K562 (cell line): ENCODE data around the gene IRGQ. TPM values are rescaled to one million over a fixed set of nuclear protein-coding genes. Genes with fewer than 3 reads are reported as not detected.

ENCODE experiments used
- CEBPB ChIP-seq: fragments of 450-650 bp; IDR thresholded peaks from 2 replicates; pipeline ENCODE4 v1.6.1; 2016; ENCODE audit warnings: missing genetic modification characterization, missing compliant biosample characterization
- E2F4 ChIP-seq: sonication (generic); formaldehyde crosslinking; IDR thresholded peaks from 2 replicates; pipeline ENCODE4 v1.8.0; 2022; ENCODE audit warnings: mild to moderate bottlenecking, low read depth, missing genetic modification reagents
- GTF2E2 ChIP-seq: fragments of 200-800 bp; sonication (Bioruptor generic); IDR thresholded peaks from 2 replicates; pipeline ENCODE4 v1.6.1; 2016; ENCODE audit warnings: missing genetic modification characterization, missing compliant biosample characterization
- HDAC2 ChIP-seq: fragments of 450-650 bp; IDR thresholded peaks from 2 replicates; pipeline ENCODE4 v1.6.1; 2016; ENCODE audit warnings: mild to moderate bottlenecking
- MYC ChIP-seq, 2 experiments: fragments of 250-450 bp in 1 of 2; sonication (Bioruptor Pico) in 1 of 2; IDR thresholded peaks; 2 replicates each; pipeline versions ENCODE4 v1.5.1 to v1.6.1; 2012 to 2021; ENCODE audit warnings: low read depth in 2 of 2, borderline replicate concordance in 1 of 2, improper control_type of control experiment in 1 of 2, low read length in 1 of 2, mild to moderate bottlenecking in 1 of 2, moderate library complexity in 1 of 2
- NCOA4 ChIP-seq: fragments of 450-650 bp; IDR thresholded peaks from 2 replicates; pipeline ENCODE4 v1.6.1; 2018; ENCODE audit warnings: mild to moderate bottlenecking; ENCODE audit not compliant: partially characterized antibody
- NFIC ChIP-seq: fragments of 450-650 bp; IDR thresholded peaks from 2 replicates; pipeline ENCODE4 v1.6.1; 2017; ENCODE audit warnings: mild to moderate bottlenecking, inconsistent platforms
- NFRKB ChIP-seq: fragments of 450-650 bp; IDR thresholded peaks from 2 replicates; pipeline ENCODE4 v1.6.1; 2016; ENCODE audit warnings: low read depth
- REST ChIP-seq, 2 experiments: fragments of 450-650 bp; formaldehyde crosslinking in 1 of 2; IDR thresholded peaks; 2 replicates each; pipeline versions ENCODE4 v1.4.0 to v1.6.1; 2014 to 2020; ENCODE audit warnings: mild to moderate bottlenecking in 2 of 2, borderline replicate concordance in 1 of 2, low read depth in 1 of 2
- THAP12 ChIP-seq: fragments of 250-450 bp; sonication (Bioruptor Pico); IDR thresholded peaks from 2 replicates; pipeline ENCODE4 v1.9.0; 2021; ENCODE audit warnings: mild to moderate bottlenecking, inconsistent platforms
- ZNF280B ChIP-seq: fragments of 250-450 bp; sonication (Bioruptor Pico); IDR thresholded peaks from 2 replicates; pipeline ENCODE4 v1.5.1; 2021; ENCODE audit warnings: mild to moderate bottlenecking
- ZNF41 ChIP-seq: fragments of 250-450 bp; sonication (Bioruptor Pico); conservative IDR thresholded peaks from 2 replicates; pipeline ENCODE4 v1.4.0; 2020; ENCODE audit warnings: mild to moderate bottlenecking
- polyA plus RNA-seq, 8 experiments: library from polyadenylated mRNA; depleted of rRNA in 4 of 8; stranded (reverse) in 5 of 8; unstranded in 3 of 8; fragments of >200 nt; fragmentation: Nextera tagmentation in 2 of 8; fragmentation: Illumina TruSeq in 1 of 8; extraction: Ambion mirVana in 2 of 8; extraction: Trizol in 1 of 8; gene quantifications; 2 replicates each; pipeline versions ENCODE4 v1.2.1 to v1.2.3, GENCODE V29; 2011 to 2014; ENCODE audit warnings: inconsistent platforms in 1 of 8, missing spikeins in 1 of 8
- total RNA-seq, 7 experiments: library from RNA; depleted of rRNA in 6 of 7; stranded (reverse); fragments of >200 nt in 6 of 7; fragmentation: Illumina TruSeq in 2 of 7; extraction: Trizol in 2 of 7; gene quantifications; 2 replicates each; pipeline versions ENCODE4 v1.2.1 to v1.2.3, GENCODE V29; 2011 to 2021; ENCODE audit warnings: low replicate concordance in 1 of 7

The IRGQ gene
- total and polyA plus RNA-seq, 9 of the 15 experiments (the other 6 are each of a cell fraction or from before 2014, with no cell fraction given) = 3.5 to 19.2 (median 7.9) TPM

GRCh38 chr19:43639519-43640423 lies 43.8 kb upstream of the IRGQ start, which contains the start of gene CADM4 (continued):
- TF ChIP-seq REST (IDR thresholded peaks at IDR 0.05; ENCODE audit: borderline replicate concordance) = no peak
- no peak for TF ChIP-seq REST (CRISPR knock-in tag; IDR thresholded peaks at IDR 0.05; ENCODE audit: low read depth)
- TF ChIP-seq ZNF280B (CRISPR knock-in tag) = no peak
- TF ChIP-seq GTF2E2 (tag) = no peak
- no peak for TF ChIP-seq THAP12 (CRISPR knock-in tag)
- no peak for TF ChIP-seq NFRKB
- TF ChIP-seq ZNF41 (CRISPR knock-in tag) = no peak
- no peak for TF ChIP-seq NCOA4
- no peak for TF ChIP-seq CEBPB
- TF ChIP-seq HDAC2 = no peak
- TF ChIP-seq MYC (IDR thresholded peaks at IDR 0.05; ENCODE audit: low read depth, low read length) = no peak
- TF ChIP-seq MYC (CRISPR knock-in tag; IDR thresholded peaks at IDR 0.05; ENCODE audit: borderline replicate concordance, low read depth) = no peak
- peak; percentile 17; the same call in 1 of the 2 replicates for TF ChIP-seq NFIC
- peak; percentile 56; the same call in 1 of the 2 replicates for TF ChIP-seq E2F4 (CRISPR knock-in tag)
